Smooth muscle cell of the brain vasculature (primary cell): ENCODE data around the gene FOXO1.

Experiments
- DNase-seq: peaks from one replicate; pipeline ENCODE4 v3.0.0-alpha.2; 2012; ENCODE audit warnings: low read depth, low spot score

The FOXO1 gene

DNA sequence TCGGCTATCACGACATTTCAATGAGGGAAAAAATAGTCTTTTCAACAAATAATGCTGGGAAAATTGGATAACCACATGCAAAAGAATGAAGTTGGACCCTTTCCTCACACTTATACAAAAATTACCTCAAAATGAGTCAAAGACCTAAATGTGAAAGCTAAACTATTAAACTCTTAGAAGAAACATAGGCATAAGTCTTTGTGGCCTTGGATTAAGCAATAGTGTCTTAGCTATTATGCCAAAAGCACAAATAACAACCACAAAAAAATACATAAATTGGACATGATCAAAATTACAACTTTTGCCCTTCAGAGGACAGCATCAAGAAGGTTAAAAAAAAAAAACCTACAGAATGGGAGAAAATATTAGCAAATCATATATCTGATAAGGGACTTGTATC lies 156.6 kb downstream of the FOXO1 start:
- DNase-seq, result no peak

DNA sequence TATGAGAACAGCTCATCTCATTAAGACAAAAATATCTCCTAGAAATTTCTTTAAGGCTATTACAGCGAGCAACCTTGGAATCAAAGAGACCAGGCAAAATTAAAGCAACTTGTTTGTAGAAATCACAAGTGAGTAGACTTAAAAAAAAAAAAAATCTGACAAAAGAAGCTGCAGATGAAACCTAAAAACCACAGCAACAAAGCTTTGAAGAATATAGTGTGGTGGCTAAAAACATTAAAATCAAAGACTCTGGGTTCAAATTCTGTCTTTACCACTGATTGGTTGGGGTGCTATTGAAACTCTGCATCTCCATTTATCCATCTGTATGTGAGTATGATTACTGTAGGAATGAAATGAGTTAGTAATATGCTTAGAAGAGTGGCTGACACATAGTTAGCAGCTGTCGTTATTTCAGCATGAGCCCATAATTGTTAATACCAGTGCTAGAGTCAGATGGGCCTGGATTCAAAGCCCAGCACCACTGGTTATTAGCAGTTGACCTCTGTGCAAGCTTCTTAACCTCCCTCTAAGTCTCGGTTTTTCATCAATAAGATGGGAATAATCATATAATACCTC lies 157.6 kb downstream of the FOXO1 start:
- no peak for DNase-seq

DNA sequence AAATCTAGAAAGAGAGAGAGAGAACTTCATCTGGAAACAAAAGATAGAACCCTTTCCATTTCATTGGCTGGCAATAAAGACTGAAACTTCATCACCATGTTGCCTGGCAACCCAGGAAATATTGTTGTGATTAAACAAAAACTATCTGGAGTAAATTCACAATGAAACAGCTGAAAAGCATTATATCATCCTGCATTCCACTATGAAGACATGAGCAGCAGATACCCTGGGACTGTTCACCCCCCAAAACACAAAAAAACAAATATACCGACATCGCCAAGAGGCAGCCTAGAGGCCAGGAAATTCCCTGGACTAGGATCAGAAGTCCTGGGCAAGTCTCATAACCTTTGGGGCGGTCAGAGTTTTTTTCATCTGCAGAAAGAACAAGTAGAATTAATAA lies 158.3 kb downstream of the FOXO1 start:
- peak; percentile 28 for DNase-seq

DNA sequence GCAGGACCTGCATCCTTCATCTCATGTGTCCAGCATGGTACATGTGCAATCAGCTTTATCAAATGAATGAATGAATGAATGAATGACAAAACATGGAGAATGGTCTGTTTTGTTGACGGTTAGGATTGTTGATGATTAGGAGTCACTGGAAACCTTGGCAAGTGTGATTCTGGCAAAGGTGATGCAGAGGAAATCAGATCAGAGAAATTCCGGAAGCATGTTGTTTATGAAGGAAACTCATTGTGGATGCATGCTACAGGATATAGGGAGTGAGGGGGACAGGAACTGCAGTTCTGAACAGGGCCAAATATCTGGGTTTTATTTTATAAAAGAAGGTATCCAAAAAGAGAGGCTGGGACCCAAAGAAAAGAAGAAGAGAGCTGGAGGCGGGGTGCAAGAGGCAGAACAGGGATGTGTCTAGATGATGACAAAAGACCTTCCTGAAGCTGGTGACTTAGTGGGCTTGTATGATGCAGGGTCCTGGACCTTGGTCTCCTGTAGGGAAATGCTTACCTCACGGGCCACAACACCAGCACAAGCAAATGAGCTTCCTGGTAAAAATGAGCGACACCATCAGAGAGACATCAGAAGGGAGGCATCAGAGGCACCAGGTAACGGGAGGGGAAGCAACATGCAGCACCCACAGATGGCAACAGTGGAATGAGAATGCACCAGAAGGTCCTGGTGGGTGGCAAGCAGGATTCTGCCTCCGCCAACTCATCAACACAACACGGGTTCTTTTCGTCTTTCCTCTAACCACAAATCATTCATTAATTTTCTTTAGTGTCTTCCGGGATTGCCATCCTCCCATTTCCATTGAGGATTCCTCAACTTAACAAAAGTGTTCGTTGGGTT lies 159.6 kb downstream of the FOXO1 start:
- DNase-seq, result no peak
